Activated CD8-positive, alpha-beta memory T cell treated with anti-CD3 and anti-CD28 coated beads, Interleukin-2, amount 50 U/mL, for 4 hours (primary cell): Measurements from ENCODE around the gene MCRIP2.

Experiments
- DNase-seq: peaks from one replicate; pipeline ENCODE4 v3.0.0-alpha.2; 2020

Gene MCRIP2

GRCh38 chr16:617855-618254 is 23.8 kb upstream of the MCRIP2 start:
- DNase-seq, result no peak

GRCh38 chr16:619476-620100 is 22.0 kb upstream of the MCRIP2 start:
- no peak for DNase-seq

GRCh38 chr16:620700-621525 is 20.7 kb upstream of the MCRIP2 start:
- DNase-seq, result no peak

DNA sequence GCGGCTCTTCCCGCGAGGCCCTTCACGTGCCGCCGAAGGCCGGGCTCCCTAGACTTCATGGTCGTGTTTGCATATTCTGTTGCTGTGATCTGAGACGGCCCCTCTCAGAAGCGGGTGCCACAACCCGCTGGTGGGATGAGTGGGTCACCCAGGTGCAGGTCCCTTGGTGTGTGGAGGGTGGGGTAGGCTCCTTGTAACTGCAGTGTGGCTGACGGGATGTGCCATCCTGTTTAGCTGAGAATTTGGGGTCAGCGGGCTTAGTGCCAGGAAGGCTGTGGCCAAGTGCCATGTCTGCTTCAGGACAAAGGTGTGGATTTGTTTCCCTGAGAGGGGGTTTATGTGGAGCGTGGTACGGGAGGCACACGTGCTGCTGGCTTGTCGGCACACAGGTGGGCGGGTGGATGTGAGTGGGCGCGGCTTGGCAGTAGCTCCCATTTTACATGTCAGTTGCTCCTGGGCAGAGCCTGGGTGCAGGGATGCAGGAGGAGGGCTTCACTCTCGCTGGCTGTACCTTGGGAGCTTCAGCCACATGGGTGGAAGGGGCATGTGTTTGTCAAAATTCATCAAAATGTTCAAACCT is 20.0 kb upstream of the MCRIP2 start:
- no peak for DNase-seq

GRCh38 chr16:622920-623280 is 18.7 kb upstream of the MCRIP2 start:
- no peak for DNase-seq

DNA sequence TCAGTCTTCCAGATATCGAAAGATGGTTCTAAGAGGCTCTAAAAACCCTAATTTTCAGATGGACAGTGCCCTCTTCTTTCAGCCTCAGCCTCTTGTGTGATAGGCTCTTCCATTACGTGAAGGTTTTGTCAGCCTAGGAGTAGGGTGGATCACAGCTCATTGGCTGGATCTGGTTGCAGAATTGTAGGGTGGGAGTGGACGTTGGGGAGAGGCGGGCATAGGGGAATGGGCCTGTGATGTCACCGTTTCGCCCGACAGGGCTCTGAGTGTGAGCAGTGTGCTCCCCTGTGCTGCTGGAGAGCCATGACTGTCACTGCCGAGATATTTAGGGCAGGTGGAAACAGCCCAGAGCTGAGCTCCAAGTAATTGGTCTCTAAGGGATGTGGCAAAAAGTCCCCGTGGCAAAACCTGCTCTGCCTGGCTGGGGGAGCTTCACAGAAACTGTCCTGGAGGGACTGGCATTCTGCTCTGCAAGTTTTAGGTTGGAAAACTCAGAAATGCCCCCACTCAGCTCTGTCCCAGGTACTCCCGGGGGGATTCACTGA is 17.0 kb upstream of the MCRIP2 start:
- DNase-seq, result no peak

- no peak for DNase-seq
Observed at GRCh38 chr16:625117-625976, 16.3 kb upstream of the MCRIP2 start.

DNA sequence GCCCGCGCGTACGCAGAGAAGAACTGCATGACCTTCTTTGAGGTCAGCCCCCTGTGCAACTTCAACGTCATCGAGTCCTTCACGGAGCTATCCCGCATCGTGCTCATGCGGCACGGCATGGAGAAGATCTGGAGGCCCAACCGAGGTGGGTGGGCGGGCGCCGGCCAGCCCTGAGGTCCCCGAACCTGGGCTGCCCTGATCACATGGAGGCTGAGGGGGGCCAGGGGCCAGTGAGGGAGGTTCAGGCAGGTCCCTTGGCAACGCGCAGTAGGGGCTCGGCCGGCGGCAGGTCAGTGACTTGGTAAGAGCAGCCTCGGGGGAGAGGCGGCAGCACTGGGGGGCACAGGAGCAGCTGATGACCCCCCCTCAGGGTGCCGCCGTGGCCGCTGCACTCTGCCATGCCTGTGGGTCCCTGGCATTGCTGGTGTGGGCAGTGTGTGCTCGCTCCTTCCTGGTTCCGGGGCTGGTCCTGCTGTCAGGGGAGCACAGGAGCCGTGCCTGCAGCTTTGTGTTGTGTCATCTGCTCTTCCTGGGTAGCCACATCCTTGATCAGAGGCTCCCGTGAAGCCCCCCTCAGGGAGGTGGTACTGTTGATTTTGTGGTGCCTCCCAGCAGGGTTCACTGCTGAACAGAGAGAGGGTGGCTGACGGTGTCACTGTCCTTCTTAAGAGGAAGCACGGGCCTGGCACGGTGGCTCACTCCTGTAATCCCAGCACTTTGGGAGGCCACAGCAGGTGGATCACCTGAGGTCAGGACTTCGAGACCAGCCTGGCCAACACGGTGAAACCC is 15.5 kb upstream of the MCRIP2 start:
- no peak for DNase-seq

DNA sequence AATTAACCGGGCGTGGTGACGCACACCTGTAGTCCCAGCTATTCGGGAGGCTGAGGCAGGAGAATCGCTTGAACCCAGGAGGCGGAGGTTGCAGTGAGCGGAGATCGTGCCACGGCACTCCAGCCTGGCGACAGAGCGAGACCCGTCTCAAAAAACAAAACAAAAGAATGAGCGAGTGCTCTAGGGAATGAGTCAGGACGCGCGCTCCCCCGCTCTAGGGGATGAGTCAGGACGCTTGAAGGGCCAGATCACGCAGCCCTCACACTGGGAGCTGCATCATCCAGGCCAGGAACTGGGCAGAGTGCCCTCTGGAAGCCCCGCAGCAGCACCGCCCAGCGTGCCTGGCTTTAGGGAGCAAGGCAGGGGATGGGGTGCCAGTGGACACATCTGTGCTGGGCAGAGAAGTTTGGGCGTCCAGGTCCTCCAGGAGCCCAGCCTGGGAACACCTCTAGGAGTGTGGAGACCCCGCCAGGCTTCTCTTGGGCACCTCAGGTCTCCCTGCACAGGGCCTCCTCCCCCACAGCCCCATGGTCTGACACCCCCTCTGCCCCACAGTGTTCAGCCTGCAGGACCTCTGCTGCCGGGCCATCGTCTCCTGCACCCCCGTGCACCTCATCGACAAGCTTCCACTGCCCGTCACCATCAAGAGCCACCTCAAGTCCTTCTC is 14.7 kb upstream of the MCRIP2 start:
- DNase-seq, result no peak

- DNase-seq, result no peak
Observed at GRCh38 chr16:627454-628239, 14.0 kb upstream of the MCRIP2 start.

GRCh38 chr16:628321-629061 is 13.1 kb upstream of the MCRIP2 start:
- no peak for DNase-seq

DNA sequence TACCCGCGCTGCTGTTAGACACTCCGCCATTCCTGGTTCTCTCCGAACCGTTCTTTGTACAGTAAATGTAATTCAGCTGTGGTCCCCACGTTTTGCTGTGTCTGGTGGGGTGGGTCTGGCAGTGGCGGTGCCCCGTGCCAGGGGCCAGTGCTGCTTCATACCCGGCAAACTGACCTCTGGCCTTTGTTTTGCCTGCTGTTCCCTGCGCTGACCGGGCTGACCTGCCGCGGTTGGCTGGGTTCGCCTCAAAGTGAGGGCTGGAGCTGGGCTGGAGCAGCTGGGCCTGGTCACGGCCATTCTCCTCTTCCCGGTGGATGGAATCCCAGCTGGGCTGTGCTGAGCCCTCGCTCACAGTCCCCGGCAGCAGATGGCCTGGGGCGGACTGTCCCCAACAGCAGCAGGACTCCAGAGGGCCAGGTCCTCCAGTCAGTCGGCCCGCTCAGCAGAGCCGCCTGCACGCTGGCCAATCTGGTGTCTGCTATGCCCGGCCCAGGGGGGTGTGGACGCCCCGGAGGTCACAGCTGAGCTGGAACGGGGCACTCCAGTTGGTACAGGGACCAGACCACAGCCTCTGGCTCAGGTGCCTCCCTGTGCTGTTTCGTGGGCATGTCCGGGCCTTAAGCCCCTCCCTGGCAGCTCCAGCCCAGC is 12.3 kb upstream of the MCRIP2 start:
- no peak for DNase-seq

DNA sequence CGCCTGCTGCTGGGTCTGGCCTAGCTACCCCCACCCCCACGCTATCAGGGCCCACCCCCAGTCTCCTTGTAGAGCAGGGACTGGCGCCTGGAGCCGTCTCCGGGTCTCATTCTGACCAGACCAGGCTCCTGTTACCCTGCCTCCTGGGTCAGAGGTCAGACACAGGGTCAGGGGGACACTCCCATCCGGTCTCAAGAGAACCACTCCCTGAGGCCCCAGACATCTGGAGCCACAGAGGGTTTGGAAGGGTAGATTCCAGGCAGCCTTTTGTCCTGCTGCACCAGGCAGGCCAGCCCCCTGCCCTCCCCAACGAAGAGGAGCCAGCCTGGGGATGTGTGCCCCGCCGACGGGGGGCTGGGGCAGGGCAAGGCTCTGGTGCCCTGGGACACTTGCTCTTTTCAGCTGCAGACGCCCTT is 11.8 kb upstream of the MCRIP2 start:
- no peak for DNase-seq

GRCh38 chr16:630249-630814 is 11.3 kb upstream of the MCRIP2 start:
- no peak for DNase-seq

- no peak for DNase-seq
Observed at GRCh38 chr16:630815-631405, 10.7 kb upstream of the MCRIP2 start, which contains the start of gene WFIKKN1. Gene WFIKKN1 (plus strand): TSS chr16:630985. CDS start chr16:631254, 269 bp downstream.

DNA sequence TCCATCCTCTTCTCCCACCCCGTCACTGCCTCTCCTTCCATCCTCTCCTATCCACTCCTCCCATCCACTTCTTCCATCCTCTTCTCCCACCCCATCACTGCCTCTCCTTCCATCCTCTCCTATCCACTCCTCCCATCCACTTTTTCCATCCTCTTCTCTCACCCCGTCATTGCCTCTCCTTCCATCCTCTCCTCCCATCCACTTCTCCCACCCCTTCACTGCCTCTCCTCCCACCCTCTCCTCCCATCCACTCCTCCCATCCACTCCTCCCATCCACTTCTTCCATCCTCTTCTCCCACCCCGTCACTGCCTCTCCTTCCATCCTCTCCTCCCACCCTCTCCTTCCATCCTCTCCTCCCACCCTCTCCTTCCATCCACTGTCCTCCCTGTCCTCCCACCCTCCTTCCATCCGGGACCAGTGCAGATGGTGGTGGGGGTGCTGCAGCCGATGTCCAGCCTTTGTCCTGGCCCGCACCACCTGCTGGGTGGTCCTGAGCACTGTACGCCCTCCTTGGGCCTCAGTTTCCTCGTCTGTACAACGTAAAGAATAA is 9.7 kb upstream of the MCRIP2 start:
- DNase-seq, result no peak

DNA sequence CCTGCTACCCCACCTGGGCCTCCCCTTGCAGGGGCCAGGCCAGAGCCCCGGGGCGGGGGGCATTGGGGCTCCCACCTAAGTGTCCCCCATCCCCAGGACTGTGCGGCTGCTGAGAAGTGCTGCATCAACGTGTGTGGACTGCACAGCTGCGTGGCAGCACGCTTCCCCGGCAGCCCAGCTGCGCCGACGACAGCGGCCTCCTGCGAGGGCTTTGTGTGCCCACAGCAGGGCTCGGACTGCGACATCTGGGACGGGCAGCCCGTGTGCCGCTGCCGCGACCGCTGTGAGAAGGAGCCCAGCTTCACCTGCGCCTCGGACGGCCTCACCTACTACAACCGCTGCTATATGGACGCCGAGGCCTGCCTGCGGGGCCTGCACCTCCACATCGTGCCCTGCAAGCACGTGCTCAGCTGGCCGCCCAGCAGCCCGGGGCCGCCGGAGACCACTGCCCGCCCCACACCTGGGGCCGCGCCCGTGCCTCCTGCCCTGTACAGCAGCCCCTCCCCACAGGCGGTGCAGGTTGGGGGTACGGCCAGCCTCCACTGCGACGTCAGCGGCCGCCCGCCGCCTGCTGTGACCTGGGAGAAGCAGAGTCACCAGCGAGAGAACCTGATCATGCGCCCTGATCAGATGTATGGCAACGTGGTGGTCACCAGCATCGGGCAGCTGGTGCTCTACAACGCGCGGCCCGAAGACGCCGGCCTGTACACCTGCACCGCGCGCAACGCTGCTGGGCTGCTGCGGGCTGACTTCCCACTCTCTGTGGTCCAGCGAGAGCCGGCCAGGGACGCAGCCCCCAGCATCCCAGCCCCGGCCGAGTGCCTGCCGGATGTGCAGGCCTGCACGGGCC is 8.9 kb upstream of the MCRIP2 start:
- DNase-seq, result no peak
